EL (cell line): ENCODE results near the gene FNDC1.
A peak's percentile ranks its signal among the peaks of the same experiment; 100 is the strongest.
"Not testable (repeated sequence)": the region's sequence is repeated elsewhere in the genome, so short reads cannot be mapped to it uniquely, and the experiment has no call there.

Experiments
- DNase-seq: peaks from one replicate; pipeline ENCODE4 v3.0.0-alpha.2; 2016

FNDC1 gene

GRCh38 chr6:159169193-159169555 lies at the start of gene FNDC1:
FNDC1 (plus strand) TSS chr6:159169400; CDS start chr6:159169597, 197 bp downstream.
- DNase-seq = no peak

GRCh38 chr6:159119791-159120190 lies 49.4 kb upstream of the FNDC1 start:
- DNase-seq = no peak

GRCh38 chr6:159121486-159121885 lies 47.7 kb upstream of the FNDC1 start:
- no peak for DNase-seq

GRCh38 chr6:159122453-159122852 lies 46.7 kb upstream of the FNDC1 start:
- DNase-seq = no peak

- DNase-seq = not testable (repeated sequence)
These were observed 45.4 kb upstream of the FNDC1 start for GRCh38 chr6:159123831-159124230.

GRCh38 chr6:159125014-159125609 lies 44.1 kb upstream of the FNDC1 start:
- DNase-seq = no peak

- DNase-seq = no peak
These were observed 43.2 kb upstream of the FNDC1 start for GRCh38 chr6:159125951-159126352.

- no peak for DNase-seq
These were observed 42.6 kb upstream of the FNDC1 start for GRCh38 chr6:159126590-159126989.

- no peak for DNase-seq
These were observed 41.5 kb upstream of the FNDC1 start for GRCh38 chr6:159127701-159128100.

- no peak for DNase-seq
These were observed 40.2 kb upstream of the FNDC1 start for GRCh38 chr6:159128978-159129377.

- DNase-seq = no peak
These were observed 38.4 kb upstream of the FNDC1 start for GRCh38 chr6:159130846-159131245.

GRCh38 chr6:159131709-159132108 lies 37.5 kb upstream of the FNDC1 start:
- DNase-seq = no peak

GRCh38 chr6:159132664-159133063 lies 36.5 kb upstream of the FNDC1 start:
- DNase-seq = no peak

- peak; percentile 57 for DNase-seq
These were observed 34.4 kb upstream of the FNDC1 start for GRCh38 chr6:159134701-159135364.

- no peak for DNase-seq
These were observed 31.5 kb upstream of the FNDC1 start for GRCh38 chr6:159137676-159138075.

GRCh38 chr6:159142531-159142930 lies 26.7 kb upstream of the FNDC1 start:
- DNase-seq = no peak

GRCh38 chr6:159148641-159149040 lies 20.6 kb upstream of the FNDC1 start:
- no peak for DNase-seq

GRCh38 chr6:159149641-159150040 lies 19.6 kb upstream of the FNDC1 start:
- no peak for DNase-seq

GRCh38 chr6:159151266-159151855 lies 17.8 kb upstream of the FNDC1 start:
- peak; percentile 53 for DNase-seq

GRCh38 chr6:159152041-159152440 lies 17.2 kb upstream of the FNDC1 start:
- no peak for DNase-seq

- no peak for DNase-seq
These were observed 16.4 kb upstream of the FNDC1 start for GRCh38 chr6:159152782-159153181.

- DNase-seq = no peak
These were observed 13.5 kb upstream of the FNDC1 start for GRCh38 chr6:159155679-159156078.

- no peak for DNase-seq
These were observed 13.1 kb upstream of the FNDC1 start for GRCh38 chr6:159156089-159156488.

GRCh38 chr6:159157431-159157830 lies 11.8 kb upstream of the FNDC1 start:
- no peak for DNase-seq

GRCh38 chr6:159161839-159162238 lies 7.4 kb upstream of the FNDC1 start:
- DNase-seq = no peak
